K562 (cell line): ENCODE measurements around the gene USPL1. TPM values are rescaled to one million over a fixed set of nuclear protein-coding genes. Genes with fewer than 3 reads are reported as not detected.
A peak's percentile ranks its signal among the peaks of the same experiment; 100 is the strongest.
"Not testable (repeated sequence)": the region's sequence is repeated elsewhere in the genome, so short reads cannot be mapped to it uniquely, and the experiment has no call there.

Experiments used
- ATAC-seq: fragments of 200-7000 bp; cut with Tn5 transposase; 3 replicates; pipeline ENCODE4 v1.9.1; 2020; ENCODE audit warnings: moderate library complexity
- BruUV-seq: library from RNA; stranded (reverse); fragments of 400-500 nt; replicated peaks from 2 replicates; lab custom pipeline; 2021; lab: Mats Ljungman, UMichigan
- CTCF ChIA-PET: fragments of 300-600 bp; formaldehyde crosslinking; extraction: SDS; loops from one replicate; lab custom pipeline; 2021; ENCODE audit warnings: low intra/inter-chr PET ratio; lab: Yijun Ruan, JAX
- POLR2A ChIA-PET: fragments of 300-600, 350-650 bp; sonication (Branson Sonifier 250); formaldehyde crosslinking; extraction: SDS; loops from one replicate; lab custom pipeline; 2021; ENCODE audit warnings: antibody characterized with exemption, inconsistent platforms; lab: Yijun Ruan, JAX
- DNase-seq, 4 experiments: peaks; one replicate each; pipeline versions ENCODE4 v3.0.0 to v3.0.0-alpha.2; 2011 to 2018; ENCODE audit warnings: low spot score in 3 of 4, mixed read lengths in 3 of 4; ENCODE audit errors: extremely low read depth in 1 of 4
- FAIRE-seq: peaks from 2 replicates; lab custom pipeline; 2011; peaks lifted over from hg19 to GRCh38; lab: Jason Lieb, UNC
- H2AFZ ChIP-seq: 2 replicates; pipeline ENCODE4 v1.6.0; 2011; ENCODE audit warnings: low read depth, low read length, control low read depth, inconsistent platforms
- H3K27ac ChIP-seq: fragments of 200-600 bp; 3 replicates; pipeline ENCODE4 v1.8.0; 2011; ENCODE audit warnings: low read depth, mild to moderate bottlenecking, control low read depth, inconsistent platforms, low read length, moderate library complexity, mixed read lengths; ENCODE audit errors: extremely low read depth
- H3K27me3 ChIP-seq, 2 experiments: fragments of 300-600 bp in 1 of 2; 2 replicates in 1 of 2; 3 replicates in 1 of 2; pipeline versions ENCODE4 v1.6.0 to v1.8.0; 2011; ENCODE audit warnings: inconsistent platforms in 2 of 2, low read length in 2 of 2, mild to moderate bottlenecking in 1 of 2, mixed read lengths in 1 of 2, moderate library complexity in 1 of 2; ENCODE audit not compliant: control insufficient read depth in 2 of 2, insufficient read depth in 2 of 2
- H3K36me3 ChIP-seq: fragments of 300-600 bp; 3 replicates; pipeline ENCODE4 v1.8.0; 2011; ENCODE audit warnings: mild to moderate bottlenecking, low read length, inconsistent platforms; ENCODE audit not compliant: control insufficient read depth, insufficient read depth
- H3K4me1 ChIP-seq, 2 experiments: fragments of 200-600 bp in 1 of 2; replicated peaks in 1 of 2; 2 replicates in 1 of 2; 3 replicates in 1 of 2; pipeline versions ENCODE4 v1.5.1 to v1.8.0; 2011; ENCODE audit warnings: inconsistent platforms in 2 of 2, low read length in 2 of 2, mild to moderate bottlenecking in 1 of 2, mixed read lengths in 1 of 2, moderate library complexity in 1 of 2; ENCODE audit not compliant: control insufficient read depth in 2 of 2, insufficient read depth in 2 of 2
- H3K4me2 ChIP-seq: 2 replicates; pipeline ENCODE4 v1.6.1; 2011; ENCODE audit warnings: low read length, control low read depth, inconsistent platforms, mixed read lengths; ENCODE audit not compliant: insufficient read depth
- H3K4me3 ChIP-seq: fragments of 200-600 bp; sonication (generic), shearing (Covaris generic); 2 replicates; pipeline ENCODE4 v1.5.1; 2016; ENCODE audit warnings: control low read depth, inconsistent platforms
- H3K79me2 ChIP-seq: fragments of 200-600 bp; 3 replicates; pipeline ENCODE4 v1.8.0; 2011; ENCODE audit warnings: low read length, inconsistent platforms; ENCODE audit not compliant: control insufficient read depth, insufficient read depth
- H3K9ac ChIP-seq, 2 experiments: 2 replicates each; pipeline versions ENCODE4 v1.6.0 to v1.6.1; 2011; ENCODE audit warnings: low read depth in 2 of 2, low read length in 2 of 2, control low read depth in 1 of 2, inconsistent platforms in 1 of 2, mild to moderate bottlenecking in 1 of 2, mixed read lengths in 1 of 2; ENCODE audit not compliant: insufficient read depth in 1 of 2
- H3K9me1 ChIP-seq: one replicate; pipeline ENCODE4 v1.6.0; 2011; ENCODE audit warnings: inconsistent platforms, mild to moderate bottlenecking, low read length, moderate library complexity; ENCODE audit not compliant: control insufficient read depth, insufficient read depth
- H3K9me3 ChIP-seq: replicated peaks from 2 replicates; pipeline ENCODE4 v1.5.1; 2011; ENCODE audit warnings: low read depth, low read length, inconsistent platforms; ENCODE audit not compliant: control insufficient read depth, insufficient read depth
- H4K20me1 ChIP-seq: replicated peaks from 2 replicates; pipeline ENCODE4 v1.6.1; 2011; ENCODE audit warnings: low read length, inconsistent platforms, mixed read lengths; ENCODE audit not compliant: control insufficient read depth, insufficient read depth
- RBM25 ChIP-seq: fragments of 200-400 bp; formaldehyde crosslinking; IDR thresholded peaks from 2 replicates; pipeline ENCODE4 v1.6.1; 2018; ENCODE audit warnings: low read length, low read depth, moderate library complexity; ENCODE audit not compliant: severe bottlenecking
- TAL1 ChIP-seq: fragments of 450-650 bp; IDR thresholded peaks from 2 replicates; pipeline ENCODE4 v1.6.1; 2016; ENCODE audit warnings: mild to moderate bottlenecking
- WGBS: fragments of 100-300 bp; shearing (Covaris generic); methylation state at CpG from one replicate; pipeline ENCODE4 v1.1.6; 2016; ENCODE audit warnings: low coverage, mixed read lengths; ENCODE audit not compliant: insufficient coverage; ENCODE audit errors: missing lambda C conversion rate; 5-methylcytosine and 5-hydroxymethylcytosine counted together
- in situ Hi-C: fragments of 300-500 bp; cut with MboI; formaldehyde crosslinking; loops from 4 replicates; pipeline ENCODE4 v1.15.0; 2018; ENCODE audit warnings: inconsistent platforms, mixed read lengths
- intact Hi-C: fragments of 100-400 bp; cut with micrococcal nuclease; formaldehyde crosslinking; loops from 2 replicates; pipeline ENCODE4 v1.14.2; 2022
- polyA plus RNA-seq, 8 experiments: library from polyadenylated mRNA; depleted of rRNA in 4 of 8; stranded (reverse) in 5 of 8; unstranded in 3 of 8; fragments of >200 nt; fragmentation: Nextera tagmentation in 2 of 8; fragmentation: Illumina TruSeq in 1 of 8; extraction: Ambion mirVana in 2 of 8; extraction: Trizol in 1 of 8; gene quantifications; 2 replicates each; pipeline versions ENCODE4 v1.2.1 to v1.2.3, GENCODE V29; 2011 to 2014; ENCODE audit warnings: inconsistent platforms in 1 of 8, missing spikeins in 1 of 8
- total RNA-seq, 7 experiments: library from RNA; depleted of rRNA in 6 of 7; stranded (reverse); fragments of >200 nt in 6 of 7; fragmentation: Illumina TruSeq in 2 of 7; extraction: Trizol in 2 of 7; gene quantifications; 2 replicates each; pipeline versions ENCODE4 v1.2.1 to v1.2.3, GENCODE V29; 2011 to 2021; ENCODE audit warnings: low replicate concordance in 1 of 7

Gene USPL1
- total and polyA plus RNA-seq, 9 of the 15 experiments (the other 6 are each of a cell fraction or from before 2014, with no cell fraction given), result 5.5 to 18.0 (median 12.0) TPM

DNA sequence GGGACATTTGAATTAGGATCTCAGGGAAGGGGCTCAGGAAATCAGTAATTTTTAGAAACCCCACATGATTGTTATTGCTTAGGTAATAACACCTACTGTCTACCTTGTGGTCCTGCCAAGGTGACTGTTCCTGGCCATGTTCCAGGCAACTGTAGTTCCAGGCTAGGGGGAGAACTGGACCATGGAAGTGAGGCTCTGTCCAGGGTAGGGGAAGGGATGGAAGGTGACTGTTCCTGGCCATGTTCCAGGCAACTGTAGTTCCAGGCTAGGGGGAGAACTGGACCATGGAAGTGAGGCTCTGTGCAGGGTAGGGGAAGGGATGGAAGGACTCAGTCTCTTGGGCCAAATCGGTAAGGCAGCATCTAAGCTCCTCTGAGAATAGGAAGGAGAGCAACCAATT lies 23.5 kb downstream of the USPL1 start:
- in situ Hi-C loops, H3K9me3 ChIP-seq, H4K20me1 ChIP-seq, H3K27ac ChIP-seq, H3K9ac ChIP-seq, intact Hi-C loops, H3K27me3 ChIP-seq, H3K9me1 ChIP-seq, H3K4me3 ChIP-seq, BruUV-seq, CTCF ChIA-PET, H2AFZ ChIP-seq, H3K4me2 ChIP-seq, ATAC-seq, H3K4me1 ChIP-seq, POLR2A ChIA-PET, DNase-seq: not testable (repeated sequence)
- Histone ChIP-seq H3K36me3 (peaks cover 69% of the 10 kb centered on the region; the same call in 2 of the 3 replicates), H3K79me2 (peaks cover 19% of the 10 kb centered on the region)
- WGBS, result no CpG with 5 or more reads among the region's 1 CpG
- peak; percentile 42 for FAIRE-seq

DNA sequence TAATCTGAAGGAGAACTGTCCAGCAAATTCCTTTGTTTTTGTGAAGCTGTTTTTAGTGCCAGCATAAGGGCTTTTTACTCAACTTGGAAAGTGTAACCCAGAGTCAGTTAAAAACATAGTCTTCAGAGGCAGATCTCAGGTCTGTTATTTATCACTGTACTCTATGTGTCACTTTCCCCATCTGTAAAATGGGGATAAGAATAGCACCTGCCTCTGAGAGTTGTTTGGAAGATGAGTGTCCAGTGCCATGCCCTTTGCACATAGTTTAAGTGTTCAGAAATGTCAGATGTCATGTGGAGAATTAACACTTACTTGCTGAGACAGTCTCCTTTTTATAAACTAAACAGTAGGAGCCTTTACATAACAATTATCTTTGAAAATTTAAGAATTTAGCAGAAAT lies 27.9 kb downstream of the USPL1 start:
- Histone ChIP-seq H3K9ac (no peak overlapping the region), H3K4me2 (no peak overlapping the region), H3K9me3 (no peaks in the 10 kb centered on the region), H3K9me1 (peaks cover 4% of the 10 kb centered on the region), H4K20me1 (no peaks in the 10 kb centered on the region), H3K36me3 (peaks cover 80% of the 10 kb centered on the region; the same call in 2 of the 3 replicates), H3K4me3 (no peak overlapping the region), H3K27ac (no peak overlapping the region), H3K79me2 (no peaks in the 10 kb centered on the region; the same call in 2 of the 3 replicates), H3K27me3 (no peaks in the 10 kb centered on the region), H2AFZ (no peak overlapping the region), H3K4me1 (no peaks in the 10 kb centered on the region)
- DNase-seq (no peak), ATAC-seq (no peak), FAIRE-seq (no peak)
- ChIA-PET POLR2A (interaction anchor here (1.0 kb wide), 1 partner anchor 23 kb away, joined by 3 read pairs; no protein-coding TSS in a partner anchor), CTCF (no interaction called here)
- intact Hi-C loops (no loop called here), in situ Hi-C loops (no loop called here)
- no peak for TF ChIP-seq TAL1
- peak; percentile 64 for TF ChIP-seq RBM25
- no TSS peak for BruUV-seq
